EH (cell line): ENCODE results near the gene CSKMT.
"Not testable (repeated sequence)": the region's sequence is repeated elsewhere in the genome, so short reads cannot be mapped to it uniquely, and the experiment has no call there.

Source experiments
- DNase-seq: peaks from one replicate; pipeline ENCODE4 v3.0.0-alpha.2; 2015; ENCODE audit warnings: low read depth

The CSKMT gene

DNA sequence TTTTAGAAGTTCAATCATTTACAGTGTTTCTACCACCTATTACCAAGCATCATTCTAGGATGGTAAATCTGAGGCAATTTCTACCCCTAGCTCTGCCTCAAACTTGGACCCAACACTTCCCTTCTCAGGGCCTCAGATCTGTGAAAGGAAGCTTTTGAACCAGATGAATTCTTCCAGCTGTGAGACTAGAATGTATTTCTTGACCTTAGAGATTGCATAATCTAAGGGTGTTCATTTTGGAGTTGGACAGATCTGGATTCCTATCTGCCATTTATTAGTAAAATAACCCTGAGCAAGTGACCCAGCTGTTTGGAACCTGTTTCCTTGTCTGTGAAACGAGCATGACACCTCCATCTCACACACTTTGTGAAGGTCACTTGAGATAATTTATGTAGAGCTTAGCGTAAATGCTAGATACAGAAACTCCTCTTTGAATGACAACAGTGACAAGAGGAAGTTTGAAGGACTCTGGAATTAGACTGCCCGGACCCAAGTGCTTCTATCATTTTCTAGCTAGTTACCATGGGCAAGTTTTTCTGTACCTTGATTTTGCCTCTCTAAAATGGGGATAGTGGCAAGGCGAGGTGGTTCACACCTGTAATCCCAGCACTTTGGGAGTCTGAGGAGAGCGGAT, 8.2 kb upstream of the CSKMT start:
- no peak for DNase-seq

DNA sequence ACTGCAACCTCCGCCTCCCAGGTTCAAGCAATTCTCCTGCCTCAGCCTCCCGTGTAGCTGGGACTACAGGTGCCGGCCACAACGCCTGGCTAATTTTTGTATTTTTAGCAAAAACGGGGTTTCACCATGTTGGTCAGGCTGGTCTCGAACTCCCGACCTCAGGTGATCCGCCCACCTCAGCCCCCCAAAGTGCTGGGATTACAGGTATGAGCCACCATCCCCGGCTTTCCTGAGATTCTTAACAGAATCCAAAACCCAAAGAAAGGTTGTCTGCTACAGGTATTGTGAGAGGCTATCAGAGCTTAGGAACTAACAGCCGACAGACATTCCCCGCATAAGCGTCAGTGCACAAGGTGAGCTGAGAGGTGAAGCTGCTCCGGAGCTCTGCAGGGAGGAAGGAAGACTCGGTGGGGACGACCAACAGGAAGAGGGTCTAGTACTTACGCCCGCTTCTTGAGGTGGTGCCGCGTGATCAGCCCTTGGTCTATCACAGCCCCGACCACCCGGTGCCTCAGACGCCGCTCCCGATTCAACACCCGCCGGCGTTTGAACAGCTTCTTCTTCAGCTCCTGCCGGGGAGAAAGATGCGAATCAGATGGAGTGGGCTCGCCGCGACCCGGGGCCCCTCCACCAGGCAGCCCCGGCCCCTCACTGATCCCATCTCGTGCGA, 572 bp upstream of the CSKMT start:
- no peak for DNase-seq

DNA sequence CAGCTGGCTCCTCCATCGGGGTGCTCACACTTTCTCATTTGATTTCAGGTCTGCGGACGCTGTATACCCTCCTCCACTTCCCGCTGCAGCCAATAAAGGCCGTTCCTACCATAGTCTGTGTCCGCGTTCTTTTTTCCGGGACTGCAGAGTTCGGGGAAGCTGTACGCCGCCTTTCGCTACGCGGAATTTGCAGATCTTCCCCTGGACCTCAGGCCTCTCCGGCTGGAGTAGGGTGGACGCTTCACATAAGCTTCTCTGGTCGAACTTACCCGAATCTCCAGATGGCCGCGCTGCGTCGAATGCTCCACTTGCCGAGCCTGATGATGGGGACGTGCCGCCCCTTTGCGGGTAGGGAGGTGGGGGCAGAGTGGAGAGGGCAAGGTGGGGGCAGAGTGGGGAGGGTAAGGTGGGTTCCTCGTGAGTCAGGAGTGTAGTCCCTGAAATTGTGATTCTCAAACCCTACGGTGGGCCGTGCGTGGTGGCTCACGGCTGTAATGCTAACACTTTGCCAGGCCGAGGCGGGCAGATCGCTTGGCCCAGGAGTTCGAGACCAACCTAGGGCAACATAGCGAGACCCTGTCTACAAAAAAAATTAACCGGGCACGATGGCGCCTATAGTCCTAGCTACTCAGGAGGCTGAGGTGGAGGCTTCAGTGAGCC, 617 bp downstream of the CSKMT start:
- DNase-seq: peak; percentile 65

DNA sequence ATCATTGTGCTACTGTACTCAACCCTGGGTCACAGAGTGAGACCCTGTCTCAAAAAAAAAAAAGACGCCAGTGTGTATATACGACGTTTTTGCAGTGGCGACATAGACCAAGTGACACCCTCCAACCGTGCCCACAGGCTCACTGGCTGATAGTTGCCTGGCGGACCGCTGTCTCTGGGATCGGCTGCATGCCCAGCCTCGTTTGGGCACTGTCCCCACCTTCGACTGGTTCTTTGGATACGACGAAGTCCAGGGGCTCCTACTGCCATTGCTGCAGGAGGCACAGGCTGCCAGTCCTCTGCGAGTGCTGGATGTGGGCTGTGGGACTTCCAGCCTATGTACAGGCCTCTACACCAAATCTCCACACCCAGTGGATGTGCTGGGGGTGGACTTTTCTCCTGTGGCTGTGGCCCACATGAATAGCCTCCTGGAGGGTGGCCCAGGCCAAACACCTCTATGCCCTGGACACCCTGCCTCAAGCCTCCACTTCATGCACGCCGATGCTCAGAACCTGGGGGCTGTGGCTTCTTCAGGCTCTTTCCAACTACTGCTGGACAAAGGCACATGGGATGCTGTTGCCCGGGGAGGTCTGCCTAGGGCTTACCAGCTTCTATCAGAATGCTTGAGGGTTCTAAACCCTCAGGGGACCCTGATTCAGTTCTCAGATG, 1.3 kb downstream of the CSKMT start:
- no peak for DNase-seq

DNA sequence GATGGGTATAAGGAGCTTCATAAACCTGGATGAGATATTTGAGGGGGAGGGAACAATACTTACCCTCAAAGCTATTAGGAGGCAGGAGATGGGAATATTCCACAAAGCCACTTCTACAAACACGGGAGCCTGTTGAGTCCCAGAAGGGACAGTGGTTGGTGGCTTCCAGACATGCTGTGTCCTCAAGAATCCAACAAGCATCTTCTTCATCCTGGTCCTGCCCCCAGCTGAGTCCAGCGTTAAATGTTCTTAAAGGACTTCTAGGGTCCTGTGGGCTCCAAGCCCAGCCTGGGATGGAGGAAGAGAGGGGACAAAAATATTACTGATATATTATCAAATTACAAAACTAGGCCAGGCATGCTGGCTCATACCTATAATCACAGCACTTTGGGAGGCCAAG, 2.3 kb downstream of the CSKMT start:
- no peak for DNase-seq

DNA sequence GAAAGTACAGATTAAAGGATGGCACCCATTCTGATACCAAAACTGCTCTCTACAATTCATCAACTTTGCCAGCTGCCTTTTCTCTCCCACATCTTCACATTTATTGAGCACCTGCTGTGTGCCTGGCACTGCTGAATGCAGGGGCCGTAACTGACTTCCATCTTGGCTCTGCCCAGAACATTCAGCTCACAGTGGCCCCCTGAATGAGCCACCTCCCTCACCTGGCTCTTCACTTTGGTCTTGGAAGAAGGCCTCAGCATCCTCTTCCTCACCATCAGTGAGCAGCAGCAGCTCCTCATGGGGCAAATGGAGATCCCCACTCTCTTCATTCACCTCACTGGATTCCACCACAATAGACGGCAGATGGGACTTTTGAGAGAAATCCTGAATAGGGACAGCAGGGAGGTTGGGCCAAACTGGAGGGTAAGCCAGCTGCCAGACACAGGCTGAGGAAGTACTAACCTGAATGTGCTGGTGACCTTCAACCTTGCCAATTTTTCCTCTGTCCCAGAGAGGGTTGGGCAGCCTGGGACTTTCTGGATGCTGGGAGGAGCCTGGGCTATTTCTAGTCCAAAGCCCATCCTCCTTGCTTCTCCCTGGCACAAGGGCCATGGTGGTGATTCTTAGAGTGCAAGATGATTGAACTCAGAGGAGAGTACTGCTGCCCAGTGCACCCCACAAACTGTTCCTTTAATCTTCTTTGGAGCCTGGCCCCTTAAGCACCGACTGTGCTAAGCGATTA, 4.5 kb downstream of the CSKMT start:
- peak; percentile 12 for DNase-seq

DNA sequence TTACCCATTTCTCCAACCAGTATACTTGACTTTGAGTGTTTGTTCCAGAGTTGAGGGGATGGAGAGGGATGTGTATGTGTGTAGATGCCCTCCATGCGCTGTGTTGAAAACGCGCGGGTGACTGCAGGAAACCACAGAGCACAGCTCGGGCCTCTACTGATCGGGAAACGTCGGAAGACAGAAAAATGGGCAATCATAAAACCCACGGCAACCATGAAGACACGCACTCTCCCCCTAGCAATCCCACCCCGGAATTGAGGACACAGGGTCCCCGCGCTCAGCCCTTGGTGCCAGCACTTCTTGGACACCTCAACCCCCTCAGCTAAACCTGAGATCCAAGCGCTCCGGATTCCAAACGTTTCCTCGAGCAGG, 6.1 kb downstream of the CSKMT start:
- DNase-seq: no peak

DNA sequence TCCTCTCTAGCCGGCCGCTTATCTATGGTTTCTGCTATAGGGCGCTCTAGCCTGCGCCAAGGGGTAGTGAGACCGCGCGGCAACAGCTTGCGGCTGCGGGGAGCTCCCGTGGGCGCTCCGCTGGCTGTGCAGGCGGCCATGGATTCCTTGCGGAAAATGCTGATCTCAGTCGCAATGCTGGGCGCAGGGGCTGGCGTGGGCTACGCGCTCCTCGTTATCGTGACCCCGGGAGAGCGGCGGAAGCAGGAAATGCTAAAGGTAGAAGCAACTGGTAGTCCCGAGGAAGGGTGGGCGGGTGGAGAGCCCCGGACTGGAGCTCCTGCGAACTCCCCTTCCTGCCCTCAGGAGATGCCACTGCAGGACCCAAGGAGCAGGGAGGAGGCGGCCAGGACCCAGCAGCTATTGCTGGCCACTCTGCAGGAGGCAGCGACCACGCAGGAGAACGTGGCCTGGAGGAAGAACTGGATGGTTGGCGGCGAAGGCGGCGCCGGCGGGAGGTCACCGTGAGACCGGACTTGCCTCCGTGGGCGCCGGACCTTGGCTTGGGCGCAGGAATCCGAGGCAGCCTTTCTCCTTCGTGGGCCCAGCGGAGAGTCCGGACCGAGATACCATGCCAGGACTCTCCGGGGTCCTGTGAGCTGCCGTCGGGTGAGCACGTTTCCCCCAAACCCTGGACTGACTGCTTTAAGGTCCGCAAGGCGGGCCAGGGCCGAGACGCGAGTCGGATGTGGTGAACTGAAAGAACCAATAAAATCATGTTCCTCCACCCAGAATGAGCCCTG, 6.7 kb downstream of the CSKMT start, which contains the start of the genes LBHD1 and UQCC3:
Gene LBHD1, minus strand, starts transcription at position 660 of the 782 bp plus-strand sequence. CDS start 2,236 bp downstream, outside the sequence.
Gene UQCC3, plus strand, starts transcription at position 66 of the 782 bp plus-strand sequence. Its CDS starts 73 bp downstream, at position 139.
- DNase-seq: peak; percentile 82

DNA sequence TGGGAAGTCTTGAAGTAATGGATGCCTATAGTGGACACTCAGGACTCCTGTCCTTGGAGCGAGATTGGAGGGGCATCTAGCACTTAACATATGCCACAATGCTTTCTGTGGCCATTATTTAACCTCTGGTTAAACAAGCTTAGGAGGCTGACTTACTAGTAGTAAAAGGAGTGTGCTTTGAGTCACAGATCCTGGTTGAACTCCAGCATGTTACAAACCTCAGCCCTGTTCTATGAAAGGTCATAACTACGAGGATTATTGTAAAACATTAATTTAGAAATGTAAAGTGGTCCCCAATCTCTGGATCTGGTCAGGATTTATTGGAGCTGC, 8.0 kb downstream of the CSKMT start:
- DNase-seq: no peak

DNA sequence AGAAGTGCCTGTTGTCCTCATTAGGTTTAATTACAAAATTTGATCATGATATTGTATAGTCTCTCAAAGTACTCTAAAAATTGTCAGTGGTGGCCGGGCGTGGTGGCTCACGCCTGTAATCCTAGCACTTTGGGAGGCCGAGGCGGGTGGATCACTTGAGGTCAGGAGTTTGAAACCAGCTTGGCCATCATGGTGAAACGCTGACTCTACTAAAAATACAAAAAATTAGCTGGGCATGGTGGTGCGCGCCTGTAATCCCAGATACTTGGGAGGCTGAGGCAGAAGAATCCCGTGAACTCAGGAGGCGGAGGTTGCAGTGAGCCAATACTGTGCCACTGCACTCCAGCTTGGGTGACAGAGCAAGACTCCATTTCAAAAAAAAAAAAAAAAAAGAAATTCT, 10.3 kb downstream of the CSKMT start:
- not testable (repeated sequence) for DNase-seq

DNA sequence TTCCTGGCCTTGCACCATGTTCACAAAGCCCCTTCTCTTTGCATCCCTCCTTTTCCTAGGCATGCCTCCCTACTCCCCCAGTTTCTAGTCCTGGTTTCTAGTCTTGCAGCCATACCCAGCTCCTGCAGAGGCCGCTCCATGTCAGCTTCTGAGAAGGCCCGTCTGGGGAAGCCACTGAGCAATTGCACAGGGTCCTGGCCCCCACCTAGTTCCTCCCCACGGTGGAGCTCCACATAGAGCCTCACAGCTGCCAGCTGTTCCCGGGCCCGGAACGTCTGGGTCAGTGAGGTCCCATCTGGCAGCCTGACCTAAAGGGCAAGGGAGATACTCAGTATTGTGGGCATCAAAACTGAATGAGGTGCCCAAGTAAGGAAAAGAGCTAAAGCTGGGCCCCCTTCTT, 11.6 kb downstream of the CSKMT start:
- DNase-seq: no peak

DNA sequence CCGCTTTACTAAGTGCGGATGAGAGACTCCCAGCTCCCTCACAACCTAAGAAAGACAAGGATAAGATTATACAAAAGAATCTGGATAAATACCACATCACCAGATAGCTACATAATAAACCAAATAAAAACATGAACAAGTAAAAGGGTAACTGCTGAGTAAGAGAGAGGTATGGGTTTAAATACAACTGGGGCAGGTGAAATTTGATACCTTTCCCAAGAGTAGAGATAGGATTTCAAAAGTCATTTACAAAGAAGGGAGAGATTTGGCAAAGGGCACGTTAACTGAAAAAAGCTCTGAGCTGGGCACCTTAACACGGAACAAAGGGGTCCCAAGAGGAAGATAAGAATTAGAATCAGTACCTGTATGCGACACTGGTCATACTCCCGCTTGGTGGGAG, 12.0 kb downstream of the CSKMT start:
- DNase-seq: no peak

DNA sequence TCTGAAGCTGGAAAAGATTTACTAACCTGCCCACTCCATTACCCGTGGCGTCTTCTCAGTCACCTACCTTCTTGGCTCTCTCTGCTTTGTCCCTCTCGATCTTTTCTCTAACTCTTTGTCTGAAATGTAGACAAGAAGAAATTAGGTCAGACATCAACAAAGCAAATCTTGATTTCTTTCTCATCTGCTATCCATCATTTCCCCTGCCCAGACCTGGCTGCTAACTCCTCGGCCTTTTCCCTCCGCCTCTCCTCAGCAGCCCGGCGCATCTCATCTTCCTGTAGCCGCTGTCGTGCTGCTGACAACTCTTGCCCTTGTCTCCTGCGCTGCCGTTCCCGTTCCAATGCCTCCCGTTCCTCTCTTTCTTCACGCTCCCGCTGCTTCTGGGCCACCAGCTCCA, 12.6 kb downstream of the CSKMT start:
- no peak for DNase-seq

DNA sequence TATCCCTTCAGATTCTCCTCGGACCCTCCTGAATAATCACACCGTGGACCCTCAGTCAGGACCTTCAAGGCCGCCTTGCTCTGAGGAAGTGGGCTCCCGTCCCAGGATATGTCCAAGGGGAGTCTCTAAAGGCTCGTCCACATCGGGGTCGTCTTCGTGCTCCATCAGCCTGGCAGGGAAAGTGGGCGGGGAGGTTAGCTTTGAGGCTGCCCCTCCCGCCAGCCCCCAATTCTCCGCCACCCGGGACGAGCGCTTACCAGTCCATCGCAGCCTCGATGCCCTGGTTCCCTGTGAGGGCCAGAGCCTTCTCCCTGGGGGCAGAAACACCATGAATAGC, 13.3 kb downstream of the CSKMT start:
- no peak for DNase-seq

DNA sequence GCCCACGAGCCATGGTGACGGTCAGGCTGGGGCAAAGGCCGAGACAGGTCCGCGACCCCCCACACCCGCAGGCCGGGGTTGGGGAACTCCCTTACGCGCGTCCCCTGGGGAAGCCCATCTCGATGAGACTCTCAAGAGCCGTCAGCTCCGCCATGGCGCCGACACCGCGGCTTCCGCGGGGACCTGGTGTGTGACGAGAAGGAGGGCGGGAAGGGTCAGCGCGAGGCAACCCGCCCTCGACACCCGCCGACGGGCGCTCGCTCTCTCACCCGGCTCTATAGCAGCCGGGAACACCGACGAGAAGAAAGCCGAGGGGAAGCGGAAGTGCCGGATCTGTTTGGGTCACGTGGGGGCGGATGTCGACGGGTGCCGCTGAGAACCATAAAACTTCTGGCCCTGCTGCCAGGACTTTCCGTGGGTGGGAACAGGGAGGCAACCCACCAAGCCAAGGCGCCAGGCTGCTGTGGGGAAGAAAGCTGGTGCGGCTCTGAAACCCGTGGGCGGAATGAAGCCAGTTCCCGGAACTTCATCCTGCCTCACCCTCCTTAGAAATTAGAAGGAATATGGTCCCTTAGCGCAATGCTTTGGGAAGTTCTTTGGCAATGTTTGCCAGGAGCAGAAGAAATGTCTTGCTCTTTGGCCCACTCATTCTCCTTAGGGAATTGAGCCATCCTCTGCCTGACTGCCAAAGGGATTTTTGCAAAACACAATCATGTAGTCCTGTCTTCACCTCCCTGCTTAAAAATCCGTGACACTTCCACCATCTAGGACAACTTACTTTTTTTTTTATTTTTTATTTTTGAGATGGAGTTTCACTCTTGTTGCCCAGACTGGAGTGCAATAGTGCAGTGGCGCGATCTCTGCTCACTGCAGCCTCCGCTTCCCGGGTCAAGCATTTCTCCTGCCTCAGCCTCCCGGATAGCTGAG, 13.9 kb downstream of the CSKMT start, which contains the start of gene UBXN1:
Gene UBXN1, minus strand, starts transcription at position 304 of the 927 bp plus-strand sequence. Its CDS starts 150 bp downstream, at position 154.
- peak; percentile 88 for DNase-seq

DNA sequence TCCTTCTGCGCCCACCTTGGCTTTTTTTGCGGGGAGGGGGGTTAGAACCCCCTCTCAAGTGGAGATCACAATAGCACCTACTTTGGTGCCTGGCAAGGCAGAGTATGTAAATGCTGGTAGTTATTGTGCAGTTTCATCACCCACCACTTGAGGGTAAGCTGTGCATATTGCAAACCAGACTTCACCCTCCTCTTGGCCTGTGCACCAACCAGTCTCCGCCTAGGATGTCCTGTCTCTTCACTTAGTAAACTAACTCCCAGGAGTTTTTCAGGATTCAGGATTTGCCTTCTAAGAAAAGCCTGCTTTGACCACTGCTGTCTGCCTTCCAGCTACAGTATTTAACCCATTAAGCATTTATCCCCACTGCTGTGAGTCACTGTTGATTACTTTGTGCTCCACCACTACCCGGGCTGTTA, 15.7 kb downstream of the CSKMT start:
- peak; percentile 84 for DNase-seq

DNA sequence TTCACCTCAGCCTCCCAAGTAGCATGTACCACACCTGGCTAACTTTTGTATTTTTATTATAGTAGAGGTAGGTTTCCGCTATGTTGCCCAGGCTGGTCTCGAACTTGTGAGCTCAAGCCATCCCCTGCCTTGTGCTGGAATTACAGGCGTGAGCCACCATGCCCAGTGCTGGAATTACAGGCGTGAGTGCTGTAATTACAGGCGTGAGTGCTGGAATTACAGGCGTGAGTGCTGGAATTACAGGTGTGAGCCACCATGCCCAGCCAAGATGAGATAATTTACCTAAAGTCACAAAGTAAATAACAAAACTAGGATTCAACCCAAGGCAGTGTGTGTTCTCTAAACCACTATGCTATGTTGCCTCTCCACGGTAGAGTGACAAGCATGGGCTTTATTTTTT, 17.4 kb downstream of the CSKMT start:
- DNase-seq: no peak

DNA sequence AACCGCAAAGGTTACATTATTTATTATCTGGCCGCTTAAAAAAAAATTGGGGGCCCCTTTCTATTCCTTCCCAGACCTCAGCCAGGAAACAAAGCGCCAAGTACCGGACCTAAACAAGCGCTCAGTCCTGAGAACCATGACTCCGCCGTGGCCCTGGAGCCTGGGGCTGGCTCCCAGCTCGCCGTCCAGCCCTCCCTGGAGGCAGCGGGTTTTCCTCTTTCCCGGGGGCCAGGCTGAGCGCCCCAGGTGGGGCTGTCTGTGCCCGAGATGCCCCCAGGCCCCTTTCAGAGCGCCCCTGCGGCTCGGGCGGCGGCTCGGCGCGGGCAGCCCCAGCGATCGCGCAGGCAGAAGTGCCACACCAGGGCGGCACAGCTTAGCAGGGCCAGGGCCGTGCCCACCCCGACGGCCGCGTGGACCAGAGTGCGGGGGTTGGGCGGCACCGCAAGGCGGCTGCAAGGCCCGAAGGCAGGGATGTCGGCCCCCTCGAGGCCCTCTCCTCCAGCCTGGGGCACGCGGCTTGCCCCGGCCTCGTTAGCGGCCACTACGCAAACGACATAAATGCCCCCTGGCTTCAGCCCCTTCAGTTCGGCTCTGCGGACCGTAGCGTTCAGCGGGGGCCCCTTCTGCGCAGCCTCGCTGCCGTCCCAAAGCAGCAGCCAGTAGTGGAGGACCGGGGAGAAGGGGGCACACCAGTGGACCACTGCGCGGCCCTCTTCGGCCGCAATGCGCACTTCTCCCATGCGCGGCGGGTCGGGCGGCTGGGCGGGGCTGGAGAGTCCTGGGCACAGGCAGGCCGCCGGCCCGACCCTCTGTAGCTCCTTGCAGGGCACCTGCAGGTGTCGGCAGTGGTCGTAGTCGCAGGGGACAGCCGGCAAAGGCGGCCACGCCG, 22.6 kb downstream of the CSKMT start:
- DNase-seq: no peak

DNA sequence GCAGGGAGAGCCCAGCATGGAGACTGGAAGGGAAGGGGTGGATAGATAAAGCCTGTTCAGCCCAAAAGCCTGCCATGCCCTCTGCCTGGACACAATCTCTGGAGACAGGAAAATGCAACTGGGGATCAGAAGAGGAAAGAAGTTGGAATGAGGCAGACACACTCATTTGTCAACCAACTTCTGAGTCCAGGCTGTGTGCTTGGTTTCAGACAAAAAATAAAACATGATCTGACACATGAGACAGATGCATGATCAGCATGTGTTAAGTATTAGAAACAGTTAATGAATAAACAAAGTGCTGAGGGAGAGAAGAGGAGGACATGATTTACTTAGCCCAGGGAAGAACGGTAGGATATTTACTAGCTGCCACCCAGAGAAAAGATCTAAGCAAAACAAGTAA, 23.4 kb downstream of the CSKMT start:
- DNase-seq: no peak
